ENCODE results near the gene CD33. TPM values are rescaled to one million over a fixed set of nuclear protein-coding genes. Genes with fewer than 3 reads are reported as not detected.

CD33 gene
- total RNA-seq, 6 experiments from 2014 or later = not detected

- Mint-ChIP-seq H3K27me3 (ENCODE audit: insufficient read depth) (peaks cover 3% of the 10 kb centered on the region; the same call in 1 of the 2 replicates), H3K36me3 (ENCODE audit: low read depth) (no peaks in the 10 kb centered on the region), H3K4me3 (no peak overlapping the region), H3K9me3 (peaks cover 53% of the 10 kb centered on the region), H3K27ac (no peak overlapping the region), H3K4me1 (ENCODE audit: low read depth) (no peaks in the 10 kb centered on the region)
- TF ChIP-seq CTCF (IDR thresholded peaks at IDR 0.05) = no peak
- no peak for DNase-seq
Measured at GRCh38 chr19:51220996-51221395, 3.9 kb upstream of the CD33 start.

GRCh38 chr19:51224163-51224641 is 678 bp upstream of the CD33 start:
- Mint-ChIP-seq H3K4me3 (no peak overlapping the region), H3K36me3 (ENCODE audit: low read depth) (no peaks in the 10 kb centered on the region), H3K4me1 (ENCODE audit: low read depth) (no peaks in the 10 kb centered on the region), H3K27ac (no peak overlapping the region), H3K27me3 (ENCODE audit: insufficient read depth) (peaks cover 3% of the 10 kb centered on the region; the same call in 1 of the 2 replicates), H3K9me3 (peaks cover 39% of the 10 kb centered on the region)
- no peak for TF ChIP-seq CTCF (IDR thresholded peaks at IDR 0.05)
- DNase-seq = no peak

GRCh38 chr19:51226067-51226466 is 1.2 kb downstream of the CD33 start:
- Mint-ChIP-seq H3K27me3 (ENCODE audit: insufficient read depth) (no peaks in the 10 kb centered on the region), H3K4me3 (no peak overlapping the region), H3K27ac (no peak overlapping the region), H3K4me1 (ENCODE audit: low read depth) (no peaks in the 10 kb centered on the region), H3K9me3 (peaks cover 31% of the 10 kb centered on the region), H3K36me3 (ENCODE audit: low read depth) (no peaks in the 10 kb centered on the region)
- DNase-seq = no peak
- no peak for TF ChIP-seq CTCF (IDR thresholded peaks at IDR 0.05)

GRCh38 chr19:51227326-51227725 is 2.4 kb downstream of the CD33 start:
- H3K9me3 Mint-ChIP-seq = peaks cover 35% of the 10 kb centered on the region
- no peaks in the 10 kb centered on the region for H3K36me3 Mint-ChIP-seq (ENCODE audit: low read depth)
- H3K4me1 Mint-ChIP-seq (ENCODE audit: low read depth) = no peaks in the 10 kb centered on the region
- no peak overlapping the region for H3K4me3 Mint-ChIP-seq
- TF ChIP-seq CTCF (IDR thresholded peaks at IDR 0.05) = no peak
- DNase-seq = no peak
- no peaks in the 10 kb centered on the region for H3K27me3 Mint-ChIP-seq (ENCODE audit: insufficient read depth)
- no peak overlapping the region for H3K27ac Mint-ChIP-seq

- DNase-seq = no peak
- Mint-ChIP-seq H3K27me3 (ENCODE audit: insufficient read depth) (no peaks in the 10 kb centered on the region), H3K27ac (no peak overlapping the region), H3K4me1 (ENCODE audit: low read depth) (no peaks in the 10 kb centered on the region), H3K9me3 (peaks cover 40% of the 10 kb centered on the region), H3K36me3 (ENCODE audit: low read depth) (no peaks in the 10 kb centered on the region), H3K4me3 (no peak overlapping the region)
- no peak for TF ChIP-seq CTCF (IDR thresholded peaks at IDR 0.05)
Measured at GRCh38 chr19:51227966-51228365, 3.1 kb downstream of the CD33 start.

- no peak for TF ChIP-seq CTCF (IDR thresholded peaks at IDR 0.05)
- H3K4me3 Mint-ChIP-seq = no peak overlapping the region
- peaks cover 38% of the 10 kb centered on the region for H3K9me3 Mint-ChIP-seq
- no peaks in the 10 kb centered on the region for H3K4me1 Mint-ChIP-seq (ENCODE audit: low read depth)
- no peak for DNase-seq
- no peaks in the 10 kb centered on the region for H3K36me3 Mint-ChIP-seq (ENCODE audit: low read depth)
- no peak overlapping the region for H3K27ac Mint-ChIP-seq
- H3K27me3 Mint-ChIP-seq (ENCODE audit: insufficient read depth) = peaks cover 2% of the 10 kb centered on the region
Measured at GRCh38 chr19:51240866-51241265, 16.0 kb downstream of the CD33 start.

Data from HFFc6 (cell line).